Fibroblast of gingiva (primary cell): ENCODE results near the gene OAF.
"Not testable (repeated sequence)": the region's sequence is repeated elsewhere in the genome, so short reads cannot be mapped to it uniquely, and the experiment has no call there.

Experiments
- DNase-seq: peaks from one replicate; pipeline ENCODE4 v3.0.0-alpha.2; 2011; ENCODE audit warnings: low read depth

Gene OAF

DNA sequence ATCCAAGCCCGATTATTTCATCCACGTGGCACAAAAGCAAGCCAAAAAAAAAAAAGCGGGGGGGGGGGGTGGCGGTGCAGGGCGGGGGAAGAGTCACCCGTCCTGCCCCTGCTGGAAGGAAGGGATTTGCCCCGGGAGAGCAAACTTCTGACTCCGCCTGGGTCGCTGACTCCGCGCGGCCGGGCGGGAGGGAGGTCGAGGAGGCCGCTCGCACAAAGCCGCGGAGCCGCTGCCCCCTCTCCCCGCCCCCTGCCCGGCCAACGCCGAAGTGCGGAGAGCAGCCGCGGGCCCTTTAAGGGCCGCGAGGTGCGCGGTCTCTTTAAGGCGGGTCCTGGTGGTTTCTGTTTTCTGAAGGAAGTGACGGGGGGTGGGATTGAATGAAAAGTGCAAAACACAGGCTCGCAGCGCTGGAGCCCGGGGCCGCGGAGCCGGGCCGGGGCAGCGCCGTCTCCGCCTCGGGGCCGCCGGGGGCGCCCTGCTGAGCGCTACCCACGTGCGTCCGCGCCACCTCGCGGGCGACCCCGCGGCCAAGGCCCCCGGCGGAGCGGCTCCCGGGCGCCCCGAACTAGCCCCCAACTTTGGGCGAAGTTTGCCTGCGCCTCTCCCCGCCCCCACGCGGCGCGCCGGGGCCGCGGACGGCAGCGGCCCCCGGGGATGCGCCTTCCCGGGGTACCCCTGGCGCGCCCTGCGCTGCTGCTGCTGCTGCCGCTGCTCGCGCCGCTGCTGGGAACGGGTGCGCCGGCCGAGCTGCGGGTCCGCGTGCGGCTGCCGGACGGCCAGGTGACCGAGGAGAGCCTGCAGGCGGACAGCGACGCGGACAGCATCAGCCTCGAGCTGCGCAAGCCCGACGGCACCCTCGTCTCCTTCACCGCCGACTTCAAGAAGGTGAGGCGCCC is at the start of gene OAF:
Gene OAF (plus strand): TSS at position 407 of the 896 bp plus-strand sequence. CDS start 248 bp downstream, at position 655.
- DNase-seq: peak; percentile 78

DNA sequence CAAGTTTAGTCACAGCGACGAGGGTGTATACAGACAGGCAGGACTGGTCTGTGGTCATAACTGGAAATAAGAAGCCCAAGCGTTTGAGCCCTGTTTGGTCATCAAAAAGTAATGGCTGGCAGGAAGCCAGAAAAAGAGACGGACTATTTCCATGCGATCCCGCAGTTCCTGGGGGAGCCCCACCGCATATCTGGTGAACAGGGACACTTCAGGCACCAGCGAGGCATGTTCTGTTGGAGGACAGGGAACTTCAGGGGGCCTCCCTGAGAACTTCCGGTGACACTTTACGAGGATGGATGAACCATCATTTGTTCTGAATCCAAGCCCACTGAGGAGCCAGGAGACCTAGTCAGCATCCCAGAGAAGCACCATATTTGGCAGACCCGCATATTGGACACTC is 43.2 kb upstream of the OAF start:
- DNase-seq: no peak

DNA sequence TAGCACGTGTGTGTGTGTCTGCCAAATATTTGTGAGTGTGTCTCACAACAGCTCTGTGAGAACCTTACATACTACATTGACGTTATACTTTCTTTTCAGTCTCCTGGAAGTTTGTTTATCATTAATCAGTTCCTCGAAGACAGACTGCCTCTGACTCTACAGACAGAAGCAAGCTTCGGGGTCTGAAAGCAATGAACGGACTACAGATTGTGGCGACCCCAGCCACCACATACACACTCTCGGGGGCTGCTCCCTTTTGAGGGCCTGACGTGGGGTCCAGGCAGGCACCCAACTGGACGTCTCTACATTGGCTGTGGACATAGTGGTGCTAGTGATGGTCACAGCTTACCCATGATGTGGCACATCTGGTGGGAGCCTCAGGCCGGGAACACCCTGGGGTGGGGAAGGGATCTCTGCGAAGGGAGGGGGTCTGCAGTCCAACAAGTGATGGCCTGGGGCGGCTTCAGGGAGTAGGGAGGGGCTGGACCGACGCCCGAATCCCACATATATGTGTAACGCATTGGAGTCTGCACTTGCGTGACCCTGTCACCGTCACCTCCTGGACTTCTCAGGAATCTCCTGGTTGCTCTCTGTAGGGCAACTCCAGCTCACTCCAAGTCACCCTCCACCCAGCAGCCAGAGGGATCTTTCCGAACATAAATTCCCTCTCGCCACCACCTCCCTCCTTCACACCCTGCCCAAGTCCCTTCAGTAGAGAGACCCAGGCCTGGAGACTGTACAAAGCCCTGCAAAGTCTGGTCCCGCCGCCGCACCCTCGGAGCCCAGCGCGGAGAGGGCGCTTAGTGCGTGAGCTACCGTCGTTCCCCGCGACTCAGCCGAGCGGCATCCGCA is 42.5 kb upstream of the OAF start:
- DNase-seq: no peak

GRCh38 chr11:120168960-120169681 is 41.7 kb upstream of the OAF start:
- peak; percentile 45 for DNase-seq

GRCh38 chr11:120169981-120170698 is 40.7 kb upstream of the OAF start:
- DNase-seq: no peak

- no peak for DNase-seq
Measured at GRCh38 chr11:120170741-120171261, 40.0 kb upstream of the OAF start.

DNA sequence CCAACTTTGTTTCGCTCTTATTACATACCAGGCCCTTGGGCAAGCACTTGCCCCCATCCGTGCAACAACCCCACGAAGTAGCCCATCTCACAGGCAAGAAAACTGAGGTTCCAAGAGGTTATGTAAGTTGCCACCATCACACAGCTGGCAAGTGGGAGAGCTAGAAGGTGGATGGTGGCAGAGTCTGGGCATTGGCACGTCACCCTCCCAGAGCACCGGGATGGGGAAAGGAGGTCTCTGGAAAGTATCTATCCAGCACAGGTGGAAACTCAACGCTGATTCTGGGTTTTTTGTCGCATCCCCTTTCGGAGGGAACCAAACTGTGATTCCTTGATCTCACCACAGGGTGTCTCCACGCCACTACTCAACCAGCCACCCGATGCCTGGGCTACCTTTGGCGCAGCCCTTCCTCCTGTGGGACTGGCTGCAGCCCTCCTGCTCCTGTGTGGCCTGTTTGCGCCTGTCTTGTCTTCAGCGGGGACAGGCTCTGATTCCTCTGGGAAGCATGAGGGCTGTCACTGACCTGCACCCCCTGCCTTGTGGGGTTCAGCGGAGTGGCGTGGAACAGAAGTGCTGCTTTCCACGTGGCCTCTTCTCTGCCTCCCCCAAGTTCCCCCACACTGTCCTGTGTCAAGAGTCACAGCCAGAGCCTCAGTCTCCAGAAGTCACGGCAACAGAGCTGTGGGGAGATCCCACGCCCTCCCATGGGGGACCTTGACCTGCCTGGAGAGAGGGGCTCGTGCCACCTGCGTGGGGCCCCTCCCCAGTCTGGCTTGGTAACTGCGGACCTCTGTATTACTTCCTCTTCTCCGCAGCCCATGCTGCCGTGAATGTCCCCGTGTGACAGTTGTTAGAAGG is 38.5 kb upstream of the OAF start:
- DNase-seq: peak; percentile 38

- DNase-seq: no peak
Measured at GRCh38 chr11:120173019-120173705, 37.7 kb upstream of the OAF start.

DNA sequence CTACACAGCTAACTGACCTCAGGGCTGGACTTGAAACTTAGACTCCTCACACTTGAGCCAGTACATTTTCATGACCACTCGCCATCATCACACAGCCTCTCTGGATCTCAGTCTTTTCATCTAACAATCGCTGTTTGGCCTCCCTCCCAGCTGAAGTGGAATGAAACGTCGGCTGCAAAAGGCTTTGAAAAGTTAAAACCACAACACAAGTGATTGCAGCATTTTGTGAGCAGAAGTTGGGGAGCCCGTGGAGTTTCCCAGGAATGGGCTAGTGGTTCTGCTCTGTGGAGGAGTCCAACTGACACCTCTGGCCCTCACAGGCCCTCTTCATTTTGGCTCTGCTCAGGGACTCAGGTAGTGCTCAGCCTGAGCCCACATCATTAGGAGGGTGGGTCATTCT is 37.0 kb upstream of the OAF start:
- no peak for DNase-seq

DNA sequence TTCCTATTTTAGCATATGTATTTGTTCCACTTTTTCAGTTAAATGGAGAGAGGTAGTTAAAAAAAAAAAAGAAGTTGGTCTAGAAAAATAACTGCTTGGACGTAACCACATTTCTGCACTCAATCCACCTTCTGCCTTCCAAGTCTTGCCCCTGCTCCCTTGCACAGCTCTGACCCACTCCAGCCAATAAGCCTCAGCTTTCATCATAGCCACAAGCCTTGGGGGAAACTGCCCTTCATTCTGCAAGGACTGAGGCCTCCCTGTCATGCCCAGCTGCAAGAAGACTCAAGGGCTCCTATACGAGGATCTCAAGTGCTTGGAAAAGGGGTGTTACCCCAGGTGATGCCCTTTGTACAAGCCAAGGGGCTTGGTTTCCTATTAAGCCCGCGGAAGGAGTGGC is 36.0 kb upstream of the OAF start:
- DNase-seq: no peak

- no peak for DNase-seq
Measured at GRCh38 chr11:120178561-120179056, 32.2 kb upstream of the OAF start.

GRCh38 chr11:120179057-120179672 is 31.7 kb upstream of the OAF start:
- DNase-seq: no peak

DNA sequence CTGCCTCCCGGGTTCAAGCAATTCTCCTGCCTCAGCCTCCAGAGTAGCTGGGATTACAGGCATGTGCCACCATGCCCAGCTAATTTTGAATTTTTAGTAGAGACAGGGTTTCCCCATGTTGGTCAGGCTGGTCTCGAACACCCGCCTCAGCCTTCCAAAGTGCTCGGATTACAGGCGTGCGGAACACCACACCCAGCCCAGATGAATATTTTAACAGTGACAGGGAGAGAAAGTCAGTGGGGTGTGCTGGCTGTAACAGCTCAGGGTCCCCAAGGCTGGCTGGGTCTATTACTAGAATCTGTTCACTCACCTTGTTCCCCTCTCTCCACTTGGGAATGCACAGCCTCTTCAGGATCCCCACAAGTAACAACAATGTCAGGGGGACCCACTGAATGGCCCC is 30.8 kb upstream of the OAF start:
- DNase-seq: not testable (repeated sequence)

DNA sequence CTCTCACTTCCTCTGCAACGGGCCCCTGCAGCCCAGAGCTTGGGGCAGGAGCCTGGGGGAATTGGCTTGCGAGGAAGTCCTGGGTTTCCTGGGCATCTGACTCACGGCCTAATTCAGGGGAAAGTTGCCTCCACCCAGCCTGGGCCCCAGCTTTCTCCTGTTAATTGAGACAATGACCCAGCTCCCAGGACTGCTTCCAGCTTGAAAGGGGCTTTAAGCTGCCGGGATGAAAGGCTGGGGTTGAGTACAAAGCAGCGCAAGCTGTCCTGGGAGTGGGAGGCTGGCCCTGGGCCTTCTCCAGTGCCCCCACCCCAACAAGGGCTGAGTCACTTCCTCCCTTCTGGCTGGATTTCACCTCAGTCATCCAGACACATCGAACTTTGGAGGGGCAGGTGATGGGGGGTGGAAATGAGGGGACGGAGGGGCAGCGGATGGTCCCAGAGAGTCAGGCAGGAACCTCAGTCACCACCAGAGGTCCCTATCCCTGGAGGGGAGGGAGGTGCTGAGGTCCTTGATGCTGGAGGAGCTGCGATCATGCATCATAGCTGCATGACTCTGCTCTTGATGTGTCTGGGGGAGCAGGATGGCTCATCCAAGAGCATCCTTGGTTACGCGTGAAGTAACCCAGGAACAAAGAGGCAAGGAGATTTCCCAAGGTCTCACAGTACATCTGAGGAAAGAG is 30.1 kb upstream of the OAF start:
- peak; percentile 33 for DNase-seq

- DNase-seq: no peak
Measured at GRCh38 chr11:120181376-120181975, 29.4 kb upstream of the OAF start.

DNA sequence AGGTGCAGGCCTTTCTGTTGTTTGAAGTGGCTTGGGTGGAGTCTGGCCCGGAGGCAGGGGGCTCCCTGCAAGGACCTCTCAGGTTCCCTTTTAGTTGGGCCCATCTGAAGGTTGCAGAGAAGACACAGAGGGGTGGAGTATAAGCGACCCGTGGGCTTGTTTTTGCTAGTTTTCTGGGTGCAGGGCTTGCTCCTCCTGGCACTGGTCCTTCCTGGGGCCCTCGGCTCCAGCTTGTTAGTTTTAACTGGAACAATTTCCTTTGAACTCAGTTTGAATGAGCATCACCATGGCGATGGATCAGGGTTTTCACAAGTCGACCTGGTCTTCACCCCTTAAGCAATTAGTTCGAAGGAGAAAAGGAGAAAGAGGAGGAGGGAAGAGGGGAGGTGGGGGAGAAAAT is 28.5 kb upstream of the OAF start:
- DNase-seq: no peak

DNA sequence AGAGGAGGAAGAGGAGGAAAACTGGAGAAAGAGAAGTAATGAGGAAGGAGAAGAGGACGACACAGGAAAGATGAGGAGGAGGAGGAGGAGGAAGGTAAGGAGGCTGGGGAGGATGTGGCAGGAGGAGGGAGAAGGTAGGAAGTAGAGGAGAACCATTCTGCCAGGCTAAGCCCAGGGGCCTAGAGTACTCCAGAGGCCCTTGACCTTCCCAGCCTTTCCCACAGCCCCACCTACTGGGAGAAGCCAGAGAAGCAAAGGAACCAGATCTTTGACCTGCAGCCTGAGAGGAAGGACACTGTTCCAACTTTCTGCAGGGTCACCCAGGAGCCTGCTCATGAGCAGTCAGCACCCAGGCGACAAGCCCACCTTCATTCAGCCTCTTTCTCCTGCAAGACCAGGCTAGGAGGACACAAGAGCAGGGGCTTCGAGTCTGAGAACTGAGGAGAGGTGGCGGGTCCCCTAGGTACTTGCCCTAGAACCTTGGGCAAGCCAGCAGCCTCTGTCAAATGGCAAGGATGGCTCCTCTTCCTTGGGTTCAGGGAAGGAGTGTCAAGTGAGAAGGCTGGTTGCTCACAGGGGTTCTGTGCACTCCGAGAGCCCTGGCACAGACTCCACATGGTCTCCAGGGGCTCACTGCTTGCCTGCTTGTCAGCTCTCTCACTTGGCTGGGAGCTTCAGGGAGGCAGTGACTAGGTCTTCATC is 27.9 kb upstream of the OAF start:
- DNase-seq: no peak
